Measurements from ENCODE around the gene SLC35D2. TPM values are rescaled to one million over a fixed set of nuclear protein-coding genes. Genes with fewer than 3 reads are reported as not detected.

Gene SLC35D2
- total RNA-seq, 4 donors from 2014 or later = 35.4 to 91.3 (median 72.7) TPM

- in situ Hi-C loops (cut with MboI; ENCODE audit: low pct_ligation_motif_present in 1 of 4, low pct_unique_long_range_greater_than_20kb in 1 of 4, low sequenced_read_pairs in 3 of 4) (no loop called here), intact Hi-C loops (cut with DNase I; ENCODE audit: low total_unique reads) (loop anchor here (10.0 kb wide), 1 partner anchor 238 kb away; the partner anchor contains the start of gene PRXL2C)
- DNase-seq = peak; percentile 95
- Histone ChIP-seq H3K27ac (peak overlapping the region; percentile 99), H3K27me3 (no peaks in the 10 kb centered on the region), H3K36me3 (no peaks in the 10 kb centered on the region), H3K9me3 (no peaks in the 10 kb centered on the region), H3K4me3 (peak overlapping the region; percentile 67 to 85 (median 72)), H3K4me1 (peaks cover 16 to 44% (median 30%) of the 10 kb centered on the region in 4 donors)
- peak; percentile 90 for TF ChIP-seq POLR2A (IDR thresholded peaks at IDR 0.05)
- peak; percentile 14 for TF ChIP-seq EP300 (IDR thresholded peaks at IDR 0.05; ENCODE audit: low read depth)
- TF ChIP-seq CTCF (IDR thresholded peaks at IDR 0.05) = peak in 2 of 5 experiments; percentile 17 to 44
- TF ChIP-seq POLR2AphosphoS5 (IDR thresholded peaks at IDR 0.05) = peak; percentile 83 to 96 (median 92)
- WGBS, 2 donors (ENCODE audit: low coverage in 1 of 2) = 0% methylated on average over 32 of the region's 50 CpGs; no CpG with 5 or more reads in 1 of the 2 donors
These were observed 33.6 kb upstream of the SLC35D2 start for GRCh38 chr9:96417051-96417586.

GRCh38 chr9:96413302-96414221 is 30.1 kb upstream of the SLC35D2 start:
- Histone ChIP-seq H3K27me3 (no peaks in the 10 kb centered on the region), H3K36me3 (no peaks in the 10 kb centered on the region), H3K4me1 (peaks cover 0 to 25% (median 14%) of the 10 kb centered on the region in 4 donors), H3K9me3 (no peaks in the 10 kb centered on the region), H3K4me3 (peak overlapping the region in 1 of 4 donors; percentile 3), H3K27ac (peak overlapping the region; percentile 47 to 62 (median 56))
- in situ Hi-C loops (cut with MboI; ENCODE audit: low pct_ligation_motif_present in 1 of 4, low pct_unique_long_range_greater_than_20kb in 1 of 4, low sequenced_read_pairs in 3 of 4) (no loop called here), intact Hi-C loops (cut with DNase I; ENCODE audit: low total_unique reads) (loop anchor here (10.0 kb wide), 1 partner anchor 241 kb away; the partner anchor contains the start of gene PRXL2C)
- 35 to 43% methylated on average over 7 of the region's 7 CpGs for WGBS, 2 donors (ENCODE audit: low coverage in 1 of 2)
- peak in 1 of 3 donors; percentile 16 for TF ChIP-seq POLR2AphosphoS5 (IDR thresholded peaks at IDR 0.05)
- TF ChIP-seq CTCF (IDR thresholded peaks at IDR 0.05) = no peak
- peak; percentile 27 for DNase-seq

GRCh38 chr9:96412174-96412913 is 28.8 kb upstream of the SLC35D2 start:
- Histone ChIP-seq H3K36me3 (no peaks in the 10 kb centered on the region), H3K27ac (peak overlapping the region in 1 of 4 donors; percentile 55), H3K4me3 (no peak overlapping the region), H3K27me3 (no peaks in the 10 kb centered on the region), H3K9me3 (no peaks in the 10 kb centered on the region), H3K4me1 (peaks cover 0 to 29% (median 14%) of the 10 kb centered on the region in 4 donors)
- intact Hi-C loops (cut with DNase I; ENCODE audit: low total_unique reads) (loop anchor here (10.0 kb wide), 1 partner anchor 242 kb away; the partner anchor contains the start of gene PRXL2C), in situ Hi-C loops (cut with MboI; ENCODE audit: low pct_ligation_motif_present in 1 of 4, low pct_unique_long_range_greater_than_20kb in 1 of 4, low sequenced_read_pairs in 3 of 4) (no loop called here)
- DNase-seq = no peak
- no peak for TF ChIP-seq POLR2A (IDR thresholded peaks at IDR 0.05)
- no peak for TF ChIP-seq POLR2AphosphoS5 (IDR thresholded peaks at IDR 0.05)
- TF ChIP-seq CTCF (IDR thresholded peaks at IDR 0.05) = no peak
- TF ChIP-seq EP300 (IDR thresholded peaks at IDR 0.05; ENCODE audit: low read depth) = no peak
- WGBS, 2 donors (ENCODE audit: low coverage in 1 of 2) = 84 to 94% methylated on average over 8 of the region's 8 CpGs
